Measurements from ENCODE around the gene SCARF2. TPM values are rescaled to one million over a fixed set of nuclear protein-coding genes. Genes with fewer than 3 reads are reported as not detected.

Gene SCARF2
- total and polyA plus RNA-seq, 2 experiments from 2014 or later = 1.8 to 16.6 TPM

DNA sequence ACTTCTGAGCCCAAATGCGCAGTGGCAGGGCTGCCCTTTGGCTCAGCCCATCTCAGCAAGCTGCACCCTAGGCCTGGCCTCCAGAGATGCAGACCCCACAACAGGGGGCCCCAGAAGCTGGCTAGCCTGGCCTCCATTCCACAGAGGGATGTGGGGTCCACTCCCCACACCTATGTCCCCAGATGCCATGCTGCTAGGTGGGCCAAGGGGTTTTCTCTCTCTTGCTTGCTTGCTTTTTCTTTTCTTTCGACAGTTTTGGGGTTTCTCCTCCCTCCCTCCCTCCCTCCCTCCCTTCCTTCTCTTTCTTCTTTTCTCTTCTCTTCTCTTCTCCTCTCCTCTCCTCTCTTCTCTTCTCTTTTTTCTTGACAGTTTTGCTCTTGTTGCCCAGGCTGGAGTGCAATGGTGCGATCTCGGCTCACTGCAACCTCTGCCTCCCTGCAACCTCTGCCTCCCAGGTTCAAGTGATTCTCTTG, 9.6 kb downstream of the SCARF2 start:
- Histone ChIP-seq H3K27me3 (ENCODE audit: insufficient read depth) (peaks cover 87% of the 10 kb centered on the region), H2AFZ (no peak overlapping the region), H3K27ac (ENCODE audit: low read depth) (no peak overlapping the region), H3F3A (replicated peaks; ENCODE audit: low read depth) (0 out of 2 replicates have a peak, but pooled peaks cover 10% of the 10 kb centered on the region), H3K9me2 (ENCODE audit: insufficient read depth) (no peaks in the 10 kb centered on the region), H3K79me2 (replicated peaks; ENCODE audit: insufficient read depth) (no peaks in the 10 kb centered on the region), H3K36me3 (ENCODE audit: insufficient read depth) (no peaks in the 10 kb centered on the region), H3K4me3 (no peak overlapping the region), H3K4me2 (no peak overlapping the region), H4K20me1 (replicated peaks; ENCODE audit: insufficient read depth) (peaks cover 6% of the 10 kb centered on the region; the same call in 1 of the 2 replicates), H3K4me1 (ENCODE audit: insufficient read depth) (peaks cover 4% of the 10 kb centered on the region; the same call in 1 of the 2 replicates)
- Mint-ChIP-seq H3K36me3 (ENCODE audit: low read depth) (peaks cover 4% of the 10 kb centered on the region), H3K4me1 (peaks cover 7% of the 10 kb centered on the region), H3K4me3 (no peak overlapping the region; the same call in 2 of the 3 replicates), H3K27me3 (ENCODE audit: insufficient read depth, low read depth, poor library complexity) (peaks cover 84% of the 10 kb centered on the region), H3K9me3 (no peaks in the 10 kb centered on the region; the same call in 1 of the 3 replicates), H3K27ac (no peak overlapping the region)
- no peak for DNase-seq (ENCODE audit: low spot score)
- TF ChIP-seq, protein P1, sequence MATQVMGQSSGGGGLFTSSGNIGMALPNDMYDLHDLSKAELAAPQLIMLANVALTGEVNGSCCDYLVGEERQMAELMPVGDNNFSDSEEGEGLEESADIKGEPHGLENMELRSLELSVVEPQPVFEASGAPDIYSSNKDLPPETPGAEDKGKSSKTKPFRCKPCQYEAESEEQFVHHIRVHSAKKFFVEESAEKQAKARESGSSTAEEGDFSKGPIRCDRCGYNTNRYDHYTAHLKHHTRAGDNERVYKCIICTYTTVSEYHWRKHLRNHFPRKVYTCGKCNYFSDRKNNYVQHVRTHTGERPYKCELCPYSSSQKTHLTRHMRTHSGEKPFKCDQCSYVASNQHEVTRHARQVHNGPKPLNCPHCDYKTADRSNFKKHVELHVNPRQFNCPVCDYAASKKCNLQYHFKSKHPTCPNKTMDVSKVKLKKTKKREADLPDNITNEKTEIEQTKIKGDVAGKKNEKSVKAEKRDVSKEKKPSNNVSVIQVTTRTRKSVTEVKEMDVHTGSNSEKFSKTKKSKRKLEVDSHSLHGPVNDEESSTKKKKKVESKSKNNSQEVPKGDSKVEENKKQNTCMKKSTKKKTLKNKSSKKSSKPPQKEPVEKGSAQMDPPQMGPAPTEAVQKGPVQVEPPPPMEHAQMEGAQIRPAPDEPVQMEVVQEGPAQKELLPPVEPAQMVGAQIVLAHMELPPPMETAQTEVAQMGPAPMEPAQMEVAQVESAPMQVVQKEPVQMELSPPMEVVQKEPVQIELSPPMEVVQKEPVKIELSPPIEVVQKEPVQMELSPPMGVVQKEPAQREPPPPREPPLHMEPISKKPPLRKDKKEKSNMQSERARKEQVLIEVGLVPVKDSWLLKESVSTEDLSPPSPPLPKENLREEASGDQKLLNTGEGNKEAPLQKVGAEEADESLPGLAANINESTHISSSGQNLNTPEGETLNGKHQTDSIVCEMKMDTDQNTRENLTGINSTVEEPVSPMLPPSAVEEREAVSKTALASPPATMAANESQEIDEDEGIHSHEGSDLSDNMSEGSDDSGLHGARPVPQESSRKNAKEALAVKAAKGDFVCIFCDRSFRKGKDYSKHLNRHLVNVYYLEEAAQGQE (IDR thresholded peaks at IDR 0.05; ENCODE audit: unreplicated experiment) = no peak
- no peak for TF ChIP-seq STAT1 (IDR thresholded peaks at IDR 0.05; ENCODE audit: unreplicated experiment)
- TF ChIP-seq CREB1 (CRISPR knock-in tag; IDR thresholded peaks at IDR 0.05; ENCODE audit: low read depth) = no peak
- TF ChIP-seq, protein P2, sequence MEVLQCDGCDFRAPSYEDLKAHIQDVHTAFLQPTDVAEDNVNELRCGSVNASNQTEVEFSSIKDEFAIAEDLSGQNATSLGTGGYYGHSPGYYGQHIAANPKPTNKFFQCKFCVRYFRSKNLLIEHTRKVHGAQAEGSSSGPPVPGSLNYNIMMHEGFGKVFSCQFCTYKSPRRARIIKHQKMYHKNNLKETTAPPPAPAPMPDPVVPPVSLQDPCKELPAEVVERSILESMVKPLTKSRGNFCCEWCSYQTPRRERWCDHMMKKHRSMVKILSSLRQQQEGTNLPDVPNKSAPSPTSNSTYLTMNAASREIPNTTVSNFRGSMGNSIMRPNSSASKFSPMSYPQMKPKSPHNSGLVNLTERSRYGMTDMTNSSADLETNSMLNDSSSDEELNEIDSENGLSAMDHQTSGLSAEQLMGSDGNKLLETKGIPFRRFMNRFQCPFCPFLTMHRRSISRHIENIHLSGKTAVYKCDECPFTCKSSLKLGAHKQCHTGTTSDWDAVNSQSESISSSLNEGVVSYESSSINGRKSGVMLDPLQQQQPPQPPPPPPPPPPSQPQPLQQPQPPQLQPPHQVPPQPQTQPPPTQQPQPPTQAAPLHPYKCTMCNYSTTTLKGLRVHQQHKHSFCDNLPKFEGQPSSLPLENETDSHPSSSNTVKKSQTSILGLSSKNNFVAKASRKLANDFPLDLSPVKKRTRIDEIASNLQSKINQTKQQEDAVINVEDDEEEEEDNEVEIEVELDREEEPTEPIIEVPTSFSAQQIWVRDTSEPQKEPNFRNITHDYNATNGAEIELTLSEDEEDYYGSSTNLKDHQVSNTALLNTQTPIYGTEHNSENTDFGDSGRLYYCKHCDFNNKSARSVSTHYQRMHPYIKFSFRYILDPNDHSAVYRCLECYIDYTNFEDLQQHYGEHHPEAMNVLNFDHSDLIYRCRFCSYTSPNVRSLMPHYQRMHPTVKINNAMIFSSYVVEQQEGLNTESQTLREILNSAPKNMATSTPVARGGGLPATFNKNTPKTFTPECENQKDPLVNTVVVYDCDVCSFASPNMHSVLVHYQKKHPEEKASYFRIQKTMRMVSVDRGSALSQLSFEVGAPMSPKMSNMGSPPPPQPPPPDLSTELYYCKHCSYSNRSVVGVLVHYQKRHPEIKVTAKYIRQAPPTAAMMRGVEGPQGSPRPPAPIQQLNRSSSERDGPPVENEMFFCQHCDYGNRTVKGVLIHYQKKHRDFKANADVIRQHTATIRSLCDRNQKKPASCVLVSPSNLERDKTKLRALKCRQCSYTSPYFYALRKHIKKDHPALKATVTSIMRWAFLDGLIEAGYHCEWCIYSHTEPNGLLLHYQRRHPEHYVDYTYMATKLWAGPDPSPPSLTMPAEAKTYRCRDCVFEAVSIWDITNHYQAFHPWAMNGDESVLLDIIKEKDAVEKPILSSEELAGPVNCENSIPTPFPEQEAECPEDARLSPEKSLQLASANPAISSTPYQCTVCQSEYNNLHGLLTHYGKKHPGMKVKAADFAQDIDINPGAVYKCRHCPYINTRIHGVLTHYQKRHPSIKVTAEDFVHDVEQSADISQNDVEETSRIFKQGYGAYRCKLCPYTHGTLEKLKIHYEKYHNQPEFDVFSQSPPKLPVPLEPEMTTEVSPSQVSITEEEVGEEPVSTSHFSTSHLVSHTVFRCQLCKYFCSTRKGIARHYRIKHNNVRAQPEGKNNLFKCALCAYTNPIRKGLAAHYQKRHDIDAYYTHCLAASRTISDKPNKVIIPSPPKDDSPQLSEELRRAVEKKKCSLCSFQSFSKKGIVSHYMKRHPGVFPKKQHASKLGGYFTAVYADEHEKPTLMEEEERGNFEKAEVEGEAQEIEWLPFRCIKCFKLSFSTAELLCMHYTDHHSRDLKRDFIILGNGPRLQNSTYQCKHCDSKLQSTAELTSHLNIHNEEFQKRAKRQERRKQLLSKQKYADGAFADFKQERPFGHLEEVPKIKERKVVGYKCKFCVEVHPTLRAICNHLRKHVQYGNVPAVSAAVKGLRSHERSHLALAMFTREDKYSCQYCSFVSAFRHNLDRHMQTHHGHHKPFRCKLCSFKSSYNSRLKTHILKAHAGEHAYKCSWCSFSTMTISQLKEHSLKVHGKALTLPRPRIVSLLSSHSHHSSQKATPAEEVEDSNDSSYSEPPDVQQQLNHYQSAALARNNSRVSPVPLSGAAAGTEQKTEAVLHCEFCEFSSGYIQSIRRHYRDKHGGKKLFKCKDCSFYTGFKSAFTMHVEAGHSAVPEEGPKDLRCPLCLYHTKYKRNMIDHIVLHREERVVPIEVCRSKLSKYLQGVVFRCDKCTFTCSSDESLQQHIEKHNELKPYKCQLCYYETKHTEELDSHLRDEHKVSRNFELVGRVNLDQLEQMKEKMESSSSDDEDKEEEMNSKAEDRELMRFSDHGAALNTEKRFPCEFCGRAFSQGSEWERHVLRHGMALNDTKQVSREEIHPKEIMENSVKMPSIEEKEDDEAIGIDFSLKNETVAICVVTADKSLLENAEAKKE (CRISPR knock-in tag; IDR thresholded peaks at IDR 0.05) = no peak
- no peak for TF ChIP-seq ZNF114 (CRISPR knock-in tag; IDR thresholded peaks at IDR 0.05)
- no peak for TF ChIP-seq POLR2AphosphoS5 (IDR thresholded peaks at IDR 0.05; ENCODE audit: low read depth)
- no peak for TF ChIP-seq ETS1 (IDR thresholded peaks at IDR 0.05)
- TF ChIP-seq EZH2phosphoT487 (IDR thresholded peaks at IDR 0.05; ENCODE audit: unreplicated experiment) = no peak
- no peak for TF ChIP-seq CTCF (conservative IDR thresholded peaks at IDR 0.05; ENCODE audit: low read depth in 2 of 2)
- TF ChIP-seq ZNF331 (CRISPR knock-in tag; IDR thresholded peaks at IDR 0.05; ENCODE audit: low read depth) = no peak
- no peak for TF ChIP-seq JUNB (IDR thresholded peaks at IDR 0.05; ENCODE audit: unreplicated experiment)
- no peak for TF ChIP-seq NANOG (IDR thresholded peaks at IDR 0.05; ENCODE audit: borderline replicate concordance)
- no peak for TF ChIP-seq EZH2 (IDR thresholded peaks at IDR 0.05; ENCODE audit: low read depth, unreplicated experiment)
- no peak for ATAC-seq

Data from GM23338 (cell line).